HL-60 (cell line): ENCODE data around the gene EFNA3.

Experiments used
- GABPA ChIP-seq: IDR thresholded peaks from 2 replicates; pipeline ENCODE4 v1.6.1; 2012; ENCODE audit warnings: low read depth
- POLR2AphosphoS5 ChIP-seq: IDR thresholded peaks from 2 replicates; pipeline ENCODE4 v1.6.1; 2012; ENCODE audit warnings: low read depth
- TF ChIP-seq, protein P1 (sequence below): IDR thresholded peaks from one replicate; pipeline ENCODE4 v1.5.1; 2011; ENCODE audit warnings: low read length, control low read depth, inconsistent platforms; ENCODE audit not compliant: insufficient read depth

- TF ChIP-seq, protein P1, sequence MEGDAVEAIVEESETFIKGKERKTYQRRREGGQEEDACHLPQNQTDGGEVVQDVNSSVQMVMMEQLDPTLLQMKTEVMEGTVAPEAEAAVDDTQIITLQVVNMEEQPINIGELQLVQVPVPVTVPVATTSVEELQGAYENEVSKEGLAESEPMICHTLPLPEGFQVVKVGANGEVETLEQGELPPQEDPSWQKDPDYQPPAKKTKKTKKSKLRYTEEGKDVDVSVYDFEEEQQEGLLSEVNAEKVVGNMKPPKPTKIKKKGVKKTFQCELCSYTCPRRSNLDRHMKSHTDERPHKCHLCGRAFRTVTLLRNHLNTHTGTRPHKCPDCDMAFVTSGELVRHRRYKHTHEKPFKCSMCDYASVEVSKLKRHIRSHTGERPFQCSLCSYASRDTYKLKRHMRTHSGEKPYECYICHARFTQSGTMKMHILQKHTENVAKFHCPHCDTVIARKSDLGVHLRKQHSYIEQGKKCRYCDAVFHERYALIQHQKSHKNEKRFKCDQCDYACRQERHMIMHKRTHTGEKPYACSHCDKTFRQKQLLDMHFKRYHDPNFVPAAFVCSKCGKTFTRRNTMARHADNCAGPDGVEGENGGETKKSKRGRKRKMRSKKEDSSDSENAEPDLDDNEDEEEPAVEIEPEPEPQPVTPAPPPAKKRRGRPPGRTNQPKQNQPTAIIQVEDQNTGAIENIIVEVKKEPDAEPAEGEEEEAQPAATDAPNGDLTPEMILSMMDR: no peak
- no peak for TF ChIP-seq GABPA
- no peak for TF ChIP-seq POLR2AphosphoS5
Observed at GRCh38 chr1:155103325-155103724, 24.7 kb downstream of the EFNA3 start.
